ENCODE results near the gene CAPNS2.

CAPNS2 gene

GRCh38 chr16:55566432-55567175 lies at the start of gene CAPNS2:
Gene CAPNS2 (plus strand): TSS chr16:55566684. CDS start chr16:55566757, 73 bp downstream.
- no peak for TF ChIP-seq ZNF274 (IDR thresholded peaks at IDR 0.05; ENCODE audit: low read depth, low read length)
- no peak within 1 kb of the TSS for H3K4me3 ChIP-seq (ENCODE audit: low read length)

DNA sequence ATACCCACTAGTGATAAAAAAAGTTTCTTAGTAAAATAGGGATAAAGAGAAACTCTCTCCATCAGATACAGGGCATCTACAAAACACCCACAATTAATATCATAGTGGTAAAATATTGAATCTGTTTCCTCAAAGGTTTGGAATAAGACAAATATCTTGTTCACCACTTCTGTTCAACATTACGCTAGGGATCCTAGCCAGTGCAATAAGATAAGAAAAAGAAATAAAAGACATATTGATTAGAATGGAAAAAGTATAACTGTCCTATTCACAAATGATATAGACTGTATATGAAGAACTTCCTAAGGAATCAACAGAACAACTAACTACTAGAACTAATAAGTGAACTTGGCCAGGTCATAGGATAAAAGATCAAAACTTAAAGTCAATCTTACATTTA lies 44.7 kb upstream of the CAPNS2 start:
- no peak overlapping the region for H3K4me3 ChIP-seq (ENCODE audit: low read length)

DNA sequence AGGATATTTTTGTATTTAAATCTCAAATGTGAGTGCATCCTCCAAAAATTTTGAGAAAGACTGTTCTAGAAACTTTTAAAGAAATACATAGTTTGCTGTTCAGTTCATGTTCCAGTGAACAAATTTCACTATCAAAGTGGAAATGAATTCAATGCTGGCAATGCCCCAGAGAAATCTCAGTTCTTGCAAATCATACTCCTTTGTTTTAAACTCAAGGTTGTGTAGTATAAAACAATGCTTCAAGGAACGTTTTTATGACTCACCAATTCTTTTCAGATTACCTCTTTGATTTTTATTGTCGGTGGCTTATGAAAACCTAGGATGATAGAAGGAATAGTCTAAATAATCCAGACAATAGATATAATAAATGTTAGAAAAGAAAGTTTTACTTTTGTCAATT lies 40.0 kb upstream of the CAPNS2 start:
- no peak overlapping the region for H3K4me3 ChIP-seq (ENCODE audit: low read length)
- no peak for TF ChIP-seq ZNF274 (IDR thresholded peaks at IDR 0.05; ENCODE audit: low read depth, low read length)

More for the DNA sequence above, 44.7 kb upstream of the CAPNS2 start:
- TF ChIP-seq ZNF274 (IDR thresholded peaks at IDR 0.05; ENCODE audit: low read depth, low read length) = no peak

DNA sequence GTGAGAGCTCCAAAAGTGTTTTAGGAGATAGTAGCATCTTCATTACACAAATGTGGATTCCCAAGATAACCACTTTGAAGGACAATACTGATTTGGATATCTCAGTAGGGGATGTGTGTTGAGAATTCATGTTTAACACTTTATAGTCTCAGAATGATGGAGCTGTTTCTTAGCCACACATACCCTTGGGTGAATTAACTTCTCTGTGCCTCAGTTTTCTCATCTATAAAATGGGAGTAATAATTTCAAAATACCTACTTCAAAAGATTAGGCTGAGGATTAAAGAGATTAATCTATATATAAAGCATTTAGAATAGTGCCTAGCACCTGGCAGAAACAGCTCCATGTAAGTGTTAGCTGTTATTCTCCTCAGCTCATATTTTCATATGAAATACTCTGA lies 38.6 kb upstream of the CAPNS2 start:
- no peak overlapping the region for H3K4me3 ChIP-seq (ENCODE audit: low read length)
- no peak for TF ChIP-seq ZNF274 (IDR thresholded peaks at IDR 0.05; ENCODE audit: low read depth, low read length)

DNA sequence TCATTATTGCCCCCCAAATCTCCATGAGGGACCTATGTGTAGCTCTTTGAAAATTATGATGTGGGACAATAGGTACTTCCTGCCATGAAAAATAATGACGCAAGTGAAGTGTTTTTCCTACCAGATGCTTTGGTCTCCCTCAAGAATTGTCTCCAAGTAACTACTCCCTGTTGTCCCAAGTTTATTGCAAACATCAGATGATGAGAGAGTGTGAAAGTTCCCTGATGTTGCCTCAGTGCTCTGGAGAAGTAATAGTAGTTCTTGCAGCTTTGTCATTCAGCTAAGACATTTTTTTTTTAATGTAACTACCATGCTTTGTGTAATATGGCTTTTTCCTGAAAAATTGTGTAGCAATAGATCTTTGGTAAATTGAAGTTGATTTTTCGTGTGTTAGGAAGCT lies 37.5 kb upstream of the CAPNS2 start:
- no peak for TF ChIP-seq ZNF274 (IDR thresholded peaks at IDR 0.05; ENCODE audit: low read depth, low read length)
- no peak overlapping the region for H3K4me3 ChIP-seq (ENCODE audit: low read length)

- no peak for TF ChIP-seq ZNF274 (IDR thresholded peaks at IDR 0.05; ENCODE audit: low read depth, low read length)
- no peak overlapping the region for H3K4me3 ChIP-seq (ENCODE audit: low read length)
These were observed 36.1 kb upstream of the CAPNS2 start for GRCh38 chr16:55530316-55530856.

- no peak overlapping the region for H3K4me3 ChIP-seq (ENCODE audit: low read length)
- TF ChIP-seq ZNF274 (IDR thresholded peaks at IDR 0.05; ENCODE audit: low read depth, low read length) = no peak
These were observed 34.3 kb upstream of the CAPNS2 start for GRCh38 chr16:55532227-55532626.

DNA sequence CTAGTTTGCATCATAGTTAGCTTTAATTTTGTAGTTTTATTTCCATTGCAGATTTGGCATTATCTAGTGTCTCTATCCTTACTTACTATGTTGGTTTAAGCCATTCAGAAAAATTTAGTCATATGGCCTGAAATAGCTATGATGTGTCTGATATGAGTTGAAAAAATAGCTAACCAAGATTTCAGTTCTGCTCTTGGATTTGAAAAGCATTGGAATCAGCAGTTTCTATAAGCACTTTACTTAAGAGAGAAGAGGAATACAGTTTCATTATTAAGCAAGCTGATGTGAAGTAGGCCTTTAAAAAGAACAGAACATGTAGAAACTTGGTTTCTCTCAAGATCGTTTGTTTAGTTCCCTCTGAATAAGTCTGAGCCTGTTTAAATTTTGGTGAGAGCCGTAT lies 31.7 kb upstream of the CAPNS2 start:
- TF ChIP-seq ZNF274 (IDR thresholded peaks at IDR 0.05; ENCODE audit: low read depth, low read length) = no peak
- no peak overlapping the region for H3K4me3 ChIP-seq (ENCODE audit: low read length)

DNA sequence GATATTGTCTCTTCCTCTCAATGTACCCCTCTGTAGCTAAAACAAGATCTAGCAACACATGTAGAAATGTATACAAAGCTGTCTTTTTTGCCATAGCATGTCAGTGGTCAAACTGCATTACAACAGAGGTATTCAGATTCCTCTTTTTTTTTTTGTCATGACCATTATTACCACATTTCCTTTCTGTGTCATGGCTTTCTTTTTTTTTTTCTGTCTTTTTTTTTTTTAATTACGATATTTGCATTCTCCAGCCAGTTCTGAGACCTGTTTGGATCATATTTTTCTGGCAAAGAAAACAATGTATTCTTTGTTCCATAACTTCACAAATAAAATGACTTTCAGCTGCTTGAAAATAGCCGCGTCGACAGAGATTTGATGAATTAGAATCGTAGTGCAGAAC lies 27.4 kb upstream of the CAPNS2 start:
- no peak for TF ChIP-seq ZNF274 (IDR thresholded peaks at IDR 0.05; ENCODE audit: low read depth, low read length)
- no peak overlapping the region for H3K4me3 ChIP-seq (ENCODE audit: low read length)

DNA sequence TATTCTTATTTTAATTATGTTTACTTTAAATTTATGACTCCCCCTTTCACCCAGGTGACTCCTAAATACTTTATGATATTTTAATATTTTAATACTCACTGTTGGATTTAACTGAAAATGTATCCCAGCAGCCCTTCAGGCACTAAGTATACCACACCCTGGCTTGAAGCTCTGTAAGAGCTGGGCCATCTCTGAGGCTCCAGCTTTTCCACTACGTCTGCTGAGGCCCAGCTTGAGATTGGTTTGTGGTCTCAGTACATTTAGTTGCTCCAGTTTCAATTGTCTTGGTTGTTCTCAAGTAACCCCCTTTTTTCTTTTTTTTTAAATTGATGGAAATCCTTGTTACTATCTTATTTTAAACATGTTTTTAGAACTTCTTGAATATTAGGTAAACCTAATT lies 27.0 kb upstream of the CAPNS2 start:
- no peak overlapping the region for H3K4me3 ChIP-seq (ENCODE audit: low read length)
- TF ChIP-seq ZNF274 (IDR thresholded peaks at IDR 0.05; ENCODE audit: low read depth, low read length) = no peak

DNA sequence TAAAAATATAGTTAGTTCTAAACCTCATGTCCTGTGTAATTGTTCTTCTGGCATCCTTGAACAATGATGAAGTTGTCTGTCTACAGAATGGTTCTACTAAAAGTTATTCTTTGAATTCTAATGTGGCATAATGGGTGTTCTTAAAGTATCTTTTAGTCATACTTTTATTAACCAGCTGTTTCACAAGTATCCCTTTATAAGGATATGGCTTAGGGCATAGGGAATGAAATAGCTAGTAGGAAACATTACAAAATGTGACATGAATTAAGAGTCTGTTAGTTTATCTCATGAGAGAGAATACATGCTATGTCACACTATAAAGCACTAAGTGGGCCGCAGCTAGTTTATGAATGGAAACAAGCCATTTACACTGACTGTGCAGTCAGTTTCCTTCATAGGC lies 26.3 kb upstream of the CAPNS2 start:
- no peak overlapping the region for H3K4me3 ChIP-seq (ENCODE audit: low read length)
- no peak for TF ChIP-seq ZNF274 (IDR thresholded peaks at IDR 0.05; ENCODE audit: low read depth, low read length)

DNA sequence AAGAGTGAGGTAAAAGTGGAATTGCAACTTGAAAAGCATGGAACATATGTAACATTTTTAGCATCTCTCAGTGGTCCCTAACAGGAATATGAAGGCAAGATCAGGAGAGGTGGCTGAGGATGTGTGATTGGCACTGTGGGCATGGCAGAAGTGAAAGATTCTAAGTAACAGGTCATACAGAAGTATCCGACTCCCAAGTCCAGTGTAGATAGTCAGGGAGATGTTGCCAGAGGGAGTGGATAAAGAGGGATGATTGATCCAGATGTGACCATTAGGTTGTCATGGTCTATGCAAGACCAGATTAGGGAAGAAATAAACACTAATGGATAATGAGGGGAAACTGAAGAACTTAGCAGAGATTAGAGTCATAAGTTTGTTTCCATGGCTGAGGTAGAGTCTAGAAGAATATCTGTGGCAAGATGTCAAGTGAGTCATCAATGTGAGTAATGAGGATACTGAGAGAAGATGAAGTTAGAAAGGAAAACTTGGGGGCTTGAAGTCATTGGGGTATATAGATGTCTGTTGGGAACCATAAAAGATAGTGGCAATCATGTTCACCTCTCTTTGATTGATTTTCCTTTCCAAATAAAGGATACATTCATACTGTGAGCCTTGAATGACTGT lies 23.9 kb upstream of the CAPNS2 start:
- no peak overlapping the region for H3K4me3 ChIP-seq (ENCODE audit: low read length)
- no peak for TF ChIP-seq ZNF274 (IDR thresholded peaks at IDR 0.05; ENCODE audit: low read depth, low read length)

- no peak for TF ChIP-seq ZNF274 (IDR thresholded peaks at IDR 0.05; ENCODE audit: low read depth, low read length)
These were observed 23.0 kb upstream of the CAPNS2 start for GRCh38 chr16:55543472-55543871.

GRCh38 chr16:55552621-55553020 lies 13.9 kb upstream of the CAPNS2 start:
- TF ChIP-seq ZNF274 (IDR thresholded peaks at IDR 0.05; ENCODE audit: low read depth, low read length) = no peak
- no peak overlapping the region for H3K4me3 ChIP-seq (ENCODE audit: low read length)

More at GRCh38 chr16:55543472-55543871, 23.0 kb upstream of the CAPNS2 start:
- H3K4me3 ChIP-seq (ENCODE audit: low read length) = no peak overlapping the region

DNA sequence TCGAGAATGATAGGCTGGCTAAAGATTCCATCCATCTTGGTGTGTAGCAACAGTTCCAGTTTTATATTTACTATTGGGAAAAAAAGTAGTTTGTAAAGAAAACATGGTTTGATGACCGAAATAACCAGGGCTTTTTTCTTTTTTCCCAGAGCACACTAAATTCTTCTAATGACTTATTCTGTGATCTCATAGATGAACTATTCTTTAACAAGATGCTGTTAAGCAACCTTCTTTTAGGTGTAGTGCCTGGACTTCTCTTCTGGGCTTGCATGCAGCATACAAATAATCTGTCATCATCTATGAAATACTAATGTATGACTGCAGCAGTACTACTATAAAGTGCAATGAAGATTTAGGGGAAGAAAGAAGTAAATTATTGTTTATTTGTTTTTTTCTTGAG lies 11.0 kb upstream of the CAPNS2 start:
- no peak for TF ChIP-seq ZNF274 (IDR thresholded peaks at IDR 0.05; ENCODE audit: low read depth, low read length)
- H3K4me3 ChIP-seq (ENCODE audit: low read length) = no peak overlapping the region

All from GM08714 (cell line).